ENCODE measurements around the gene AK2.

Gene AK2

GRCh38 chr1:32967888-32968568 lies 68.7 kb downstream of the AK2 start:
- Histone ChIP-seq H3K4me3 (ENCODE audit: low read depth in 1 of 5, low read length in 5 of 5) (no peak overlapping the region), H3K36me3 (ENCODE audit: control insufficient read depth in 5 of 5, insufficient read depth in 5 of 5, low read length in 5 of 5) (no peaks in the 10 kb centered on the region), H3K4me1 (ENCODE audit: control insufficient read depth in 5 of 5, insufficient read depth in 5 of 5, low read length in 5 of 5) (peaks cover 0 to 20% (median 16%) of the 10 kb centered on the region in 5 donors), H3K9ac (ENCODE audit: low read length in 5 of 5) (no peak overlapping the region), H3K27ac (ENCODE audit: low read depth, low read length) (no peak overlapping the region), H3K9me3 (ENCODE audit: control insufficient read depth in 5 of 5, low read length in 5 of 5) (no peaks in the 10 kb centered on the region), H3K27me3 (ENCODE audit: control insufficient read depth in 5 of 5, insufficient read depth in 4 of 5, low read length in 5 of 5) (peaks cover 0 to 11% (median 5%) of the 10 kb centered on the region in 5 donors)

- H3K27ac ChIP-seq (ENCODE audit: low read depth, low read length): no peak overlapping the region
- peaks cover 0 to 8% (median 0%) of the 10 kb centered on the region in 5 donors for H3K27me3 ChIP-seq (ENCODE audit: control insufficient read depth in 5 of 5, insufficient read depth in 4 of 5, low read length in 5 of 5)
- no peak overlapping the region for H3K4me3 ChIP-seq (ENCODE audit: low read depth in 1 of 5, low read length in 5 of 5)
- no peak overlapping the region for H3K9ac ChIP-seq (ENCODE audit: low read length in 5 of 5)
- H3K36me3 ChIP-seq (ENCODE audit: control insufficient read depth in 5 of 5, insufficient read depth in 5 of 5, low read length in 5 of 5): no peaks in the 10 kb centered on the region
- peaks cover 0 to 25% (median 19%) of the 10 kb centered on the region in 5 donors for H3K4me1 ChIP-seq (ENCODE audit: control insufficient read depth in 5 of 5, insufficient read depth in 5 of 5, low read length in 5 of 5)
- H3K9me3 ChIP-seq (ENCODE audit: control insufficient read depth in 5 of 5, low read length in 5 of 5): no peaks in the 10 kb centered on the region
Observed at GRCh38 chr1:32966900-32967299, 69.8 kb downstream of the AK2 start.

GRCh38 chr1:32965251-32965747 lies 71.4 kb downstream of the AK2 start:
- Histone ChIP-seq H3K36me3 (ENCODE audit: control insufficient read depth in 5 of 5, insufficient read depth in 5 of 5, low read length in 5 of 5) (no peaks in the 10 kb centered on the region), H3K27ac (ENCODE audit: low read depth, low read length) (peak overlapping the region; percentile 69), H3K4me3 (ENCODE audit: low read depth in 1 of 5, low read length in 5 of 5) (peak overlapping the region; percentile 64 to 97 (median 77)), H3K9ac (ENCODE audit: low read length in 5 of 5) (no peak overlapping the region), H3K27me3 (ENCODE audit: control insufficient read depth in 5 of 5, insufficient read depth in 4 of 5, low read length in 5 of 5) (no peaks in the 10 kb centered on the region), H3K9me3 (ENCODE audit: control insufficient read depth in 5 of 5, low read length in 5 of 5) (no peaks in the 10 kb centered on the region), H3K4me1 (ENCODE audit: control insufficient read depth in 5 of 5, insufficient read depth in 5 of 5, low read length in 5 of 5) (peaks cover 2 to 35% (median 32%) of the 10 kb centered on the region in 5 donors)

- Histone ChIP-seq H3K27me3 (ENCODE audit: control insufficient read depth in 5 of 5, insufficient read depth in 4 of 5, low read length in 5 of 5) (no peaks in the 10 kb centered on the region), H3K4me3 (ENCODE audit: low read depth in 1 of 5, low read length in 5 of 5) (peak within 1 kb of the TSS; percentile 64 to 97 (median 91)), H3K9ac (ENCODE audit: low read length in 5 of 5) (peak within 1 kb of the TSS in 4 of 5 donors; percentile 72 to 87 (median 78)), H3K27ac (ENCODE audit: low read depth, low read length) (peak within 1 kb of the TSS; percentile 69), H3K4me1 (ENCODE audit: control insufficient read depth in 5 of 5, insufficient read depth in 5 of 5, low read length in 5 of 5) (peaks cover 2 to 35% (median 32%) of the 10 kb centered on the region in 5 donors), H3K9me3 (ENCODE audit: control insufficient read depth in 5 of 5, low read length in 5 of 5) (no peaks in the 10 kb centered on the region), H3K36me3 (ENCODE audit: control insufficient read depth in 5 of 5, insufficient read depth in 5 of 5, low read length in 5 of 5) (no peaks in the 10 kb centered on the region)
Observed at GRCh38 chr1:32964461-32965250, 72.0 kb downstream of the AK2 start, which contains the start of gene RNF19B. Gene RNF19B, minus strand, starts transcription at chr1:32964809. Its CDS starts 124 bp downstream, at chr1:32964685.

- Histone ChIP-seq H3K4me1 (ENCODE audit: control insufficient read depth in 5 of 5, insufficient read depth in 5 of 5, low read length in 5 of 5) (peaks cover 2 to 35% (median 32%) of the 10 kb centered on the region in 5 donors), H3K27me3 (ENCODE audit: control insufficient read depth in 5 of 5, insufficient read depth in 4 of 5, low read length in 5 of 5) (no peaks in the 10 kb centered on the region), H3K4me3 (ENCODE audit: low read depth in 1 of 5, low read length in 5 of 5) (peak overlapping the region; percentile 48 to 97 (median 91)), H3K27ac (ENCODE audit: low read depth, low read length) (peak overlapping the region; percentile 23), H3K36me3 (ENCODE audit: control insufficient read depth in 5 of 5, insufficient read depth in 5 of 5, low read length in 5 of 5) (peaks cover 0 to under 1% (median 0%) of the 10 kb centered on the region in 5 donors), H3K9ac (ENCODE audit: low read length in 5 of 5) (peak overlapping the region in 4 of 5 donors; percentile 70 to 87 (median 74)), H3K9me3 (ENCODE audit: control insufficient read depth in 5 of 5, low read length in 5 of 5) (no peaks in the 10 kb centered on the region)
Observed at GRCh38 chr1:32963746-32964460, 72.8 kb downstream of the AK2 start.

- Histone ChIP-seq H3K27ac (ENCODE audit: low read depth, low read length) (no peak overlapping the region), H3K9me3 (ENCODE audit: control insufficient read depth in 5 of 5, low read length in 5 of 5) (no peaks in the 10 kb centered on the region), H3K4me1 (ENCODE audit: control insufficient read depth in 5 of 5, insufficient read depth in 5 of 5, low read length in 5 of 5) (peaks cover 2 to 35% (median 32%) of the 10 kb centered on the region in 5 donors), H3K27me3 (ENCODE audit: control insufficient read depth in 5 of 5, insufficient read depth in 4 of 5, low read length in 5 of 5) (no peaks in the 10 kb centered on the region), H3K4me3 (ENCODE audit: low read depth in 1 of 5, low read length in 5 of 5) (peak overlapping the region; percentile 81 to 97 (median 91)), H3K36me3 (ENCODE audit: control insufficient read depth in 5 of 5, insufficient read depth in 5 of 5, low read length in 5 of 5) (peaks cover 0 to 2% (median 0%) of the 10 kb centered on the region in 5 donors), H3K9ac (ENCODE audit: low read length in 5 of 5) (peak overlapping the region in 3 of 5 donors; percentile 0 to 64 (median 31))
Observed at GRCh38 chr1:32962248-32962896, 74.3 kb downstream of the AK2 start.

GRCh38 chr1:32960819-32961355 lies 75.8 kb downstream of the AK2 start:
- H3K36me3 ChIP-seq (ENCODE audit: control insufficient read depth in 5 of 5, insufficient read depth in 5 of 5, low read length in 5 of 5): peaks cover 0 to 2% (median 0%) of the 10 kb centered on the region in 5 donors
- H3K4me3 ChIP-seq (ENCODE audit: low read depth in 1 of 5, low read length in 5 of 5): no peak overlapping the region
- H3K4me1 ChIP-seq (ENCODE audit: control insufficient read depth in 5 of 5, insufficient read depth in 5 of 5, low read length in 5 of 5): peaks cover 2 to 35% (median 32%) of the 10 kb centered on the region in 5 donors
- no peak overlapping the region for H3K9ac ChIP-seq (ENCODE audit: low read length in 5 of 5)
- no peak overlapping the region for H3K27ac ChIP-seq (ENCODE audit: low read depth, low read length)
- H3K9me3 ChIP-seq (ENCODE audit: control insufficient read depth in 5 of 5, low read length in 5 of 5): no peaks in the 10 kb centered on the region
- H3K27me3 ChIP-seq (ENCODE audit: control insufficient read depth in 5 of 5, insufficient read depth in 4 of 5, low read length in 5 of 5): no peaks in the 10 kb centered on the region

GRCh38 chr1:32960342-32960741 lies 76.3 kb downstream of the AK2 start:
- Histone ChIP-seq H3K4me1 (ENCODE audit: control insufficient read depth in 5 of 5, insufficient read depth in 5 of 5, low read length in 5 of 5) (peaks cover 2 to 34% (median 32%) of the 10 kb centered on the region in 5 donors), H3K4me3 (ENCODE audit: low read depth in 1 of 5, low read length in 5 of 5) (no peak overlapping the region), H3K27ac (ENCODE audit: low read depth, low read length) (no peak overlapping the region), H3K9me3 (ENCODE audit: control insufficient read depth in 5 of 5, low read length in 5 of 5) (no peaks in the 10 kb centered on the region), H3K9ac (ENCODE audit: low read length in 5 of 5) (no peak overlapping the region), H3K27me3 (ENCODE audit: control insufficient read depth in 5 of 5, insufficient read depth in 4 of 5, low read length in 5 of 5) (no peaks in the 10 kb centered on the region), H3K36me3 (ENCODE audit: control insufficient read depth in 5 of 5, insufficient read depth in 5 of 5, low read length in 5 of 5) (peaks cover 0 to 2% (median 0%) of the 10 kb centered on the region in 5 donors)

GRCh38 chr1:32958827-32959226 lies 77.9 kb downstream of the AK2 start:
- H3K4me1 ChIP-seq (ENCODE audit: control insufficient read depth in 5 of 5, insufficient read depth in 5 of 5, low read length in 5 of 5): peaks cover 2 to 29% (median 25%) of the 10 kb centered on the region in 5 donors
- no peak overlapping the region for H3K27ac ChIP-seq (ENCODE audit: low read depth, low read length)
- H3K4me3 ChIP-seq (ENCODE audit: low read depth in 1 of 5, low read length in 5 of 5): no peak overlapping the region
- H3K27me3 ChIP-seq (ENCODE audit: control insufficient read depth in 5 of 5, insufficient read depth in 4 of 5, low read length in 5 of 5): no peaks in the 10 kb centered on the region
- no peaks in the 10 kb centered on the region for H3K9me3 ChIP-seq (ENCODE audit: control insufficient read depth in 5 of 5, low read length in 5 of 5)
- H3K36me3 ChIP-seq (ENCODE audit: control insufficient read depth in 5 of 5, insufficient read depth in 5 of 5, low read length in 5 of 5): peaks cover 0 to 2% (median 0%) of the 10 kb centered on the region in 5 donors
- H3K9ac ChIP-seq (ENCODE audit: low read length in 5 of 5): no peak overlapping the region
